ENCODE results near the gene CDHR2.

The CDHR2 gene

DNA sequence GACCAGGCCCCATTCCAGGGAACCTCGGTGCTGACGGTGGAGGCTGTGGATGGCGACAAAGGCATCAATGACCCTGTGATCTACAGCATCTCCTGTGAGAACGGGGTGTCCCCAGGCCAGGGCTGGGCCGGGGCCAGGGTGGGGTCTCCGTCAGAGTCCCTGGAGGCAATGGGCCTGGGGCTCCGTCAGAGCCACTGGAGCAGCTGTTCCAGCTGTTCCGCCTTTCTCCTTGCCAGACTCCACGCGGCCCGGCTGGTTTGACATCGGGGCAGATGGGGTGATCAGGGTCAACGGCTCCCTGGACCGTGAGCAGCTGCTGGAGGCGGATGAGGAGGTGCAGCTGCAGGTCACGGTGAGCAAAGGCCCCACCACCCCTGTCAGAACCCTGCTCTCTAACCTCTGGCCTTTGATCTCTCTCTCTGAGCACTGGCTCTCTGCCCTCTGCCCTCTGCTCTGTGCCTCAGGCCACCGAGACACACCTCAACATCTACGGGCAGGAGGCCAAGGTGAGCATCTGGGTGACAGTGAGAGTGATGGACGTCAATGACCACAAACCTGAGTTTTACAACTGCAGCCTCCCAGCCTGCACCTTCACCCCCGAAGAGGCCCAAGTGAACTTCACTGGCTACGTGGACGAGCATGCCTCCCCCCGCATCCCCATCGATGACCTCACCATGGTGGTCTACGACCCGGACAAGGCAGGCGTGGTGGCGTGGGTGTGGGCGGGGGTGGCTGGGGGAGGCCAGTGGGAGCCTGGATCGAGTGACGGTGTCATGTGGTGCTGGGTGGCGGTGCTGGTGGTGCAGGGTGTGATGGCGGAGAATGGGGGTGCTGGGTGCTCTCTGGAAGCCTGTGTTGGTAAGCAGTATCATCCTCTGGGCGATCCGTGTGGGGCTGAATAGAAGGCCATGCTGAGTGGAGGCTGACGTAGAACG, 26.6 kb downstream of the CDHR2 start:
- no peak for FAIRE-seq
- no peak for TF ChIP-seq POLR2AphosphoS5 (IDR thresholded peaks at IDR 0.05; ENCODE audit: low read depth, low read length)
- TF ChIP-seq SPI1 (IDR thresholded peaks at IDR 0.05; ENCODE audit: low read depth, low read length): no peak
- TF ChIP-seq TAF1 (IDR thresholded peaks at IDR 0.05; ENCODE audit: low read depth, low read length): no peak
- DNase-seq (ENCODE audit: insufficient read length, low spot score): no peak

DNA sequence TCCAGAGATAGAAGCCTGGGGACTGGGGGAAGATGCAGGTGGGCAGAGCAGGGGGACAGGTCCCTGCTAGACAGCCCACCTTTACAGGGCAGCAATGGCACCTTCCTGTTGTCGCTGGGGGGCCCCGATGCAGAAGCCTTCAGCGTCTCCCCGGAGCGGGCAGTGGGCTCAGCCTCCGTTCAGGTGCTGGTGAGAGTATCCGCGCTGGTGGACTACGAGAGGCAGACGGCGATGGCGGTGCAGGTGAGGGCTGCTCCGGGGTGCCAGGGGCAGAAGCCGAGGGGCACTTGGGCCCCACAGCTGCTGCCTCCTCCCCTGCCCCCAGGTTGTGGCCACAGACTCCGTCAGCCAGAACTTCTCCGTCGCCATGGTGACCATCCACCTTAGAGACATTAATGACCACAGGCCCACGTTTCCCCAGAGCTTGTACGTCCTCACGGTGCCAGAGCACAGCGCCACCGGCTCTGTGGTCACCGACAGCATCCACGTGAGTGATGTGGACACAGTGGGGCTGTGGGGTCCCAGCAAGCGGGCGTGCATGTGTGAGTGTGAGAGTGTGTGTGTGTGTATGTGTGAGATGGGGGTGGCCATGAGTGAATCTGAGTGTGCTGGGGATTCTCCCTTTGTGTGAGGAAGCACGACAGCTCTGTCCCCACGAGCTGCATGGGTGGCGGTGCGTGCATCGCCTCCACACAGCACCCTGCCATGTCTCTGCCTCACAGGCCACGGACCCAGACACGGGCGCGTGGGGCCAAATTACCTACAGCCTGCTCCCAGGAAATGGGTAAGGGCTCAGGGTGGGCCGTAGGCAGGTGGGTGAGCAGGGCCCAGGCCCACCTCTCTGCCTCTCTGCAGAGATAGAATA, 28.4 kb downstream of the CDHR2 start:
- no peak for DNase-seq (ENCODE audit: insufficient read length, low spot score)
- no peak for TF ChIP-seq PAX5 (IDR thresholded peaks at IDR 0.05; ENCODE audit: insufficient read depth, low read length, severe bottlenecking)
- TF ChIP-seq POLR2A (IDR thresholded peaks at IDR 0.05; ENCODE audit: low read depth, low read length): no peak
- no peak for TF ChIP-seq TAF1 (IDR thresholded peaks at IDR 0.05; ENCODE audit: low read depth, low read length)
- TF ChIP-seq POU2F2 (IDR thresholded peaks at IDR 0.05; ENCODE audit: low read depth, low read length): no peak
- FAIRE-seq: no peak

DNA sequence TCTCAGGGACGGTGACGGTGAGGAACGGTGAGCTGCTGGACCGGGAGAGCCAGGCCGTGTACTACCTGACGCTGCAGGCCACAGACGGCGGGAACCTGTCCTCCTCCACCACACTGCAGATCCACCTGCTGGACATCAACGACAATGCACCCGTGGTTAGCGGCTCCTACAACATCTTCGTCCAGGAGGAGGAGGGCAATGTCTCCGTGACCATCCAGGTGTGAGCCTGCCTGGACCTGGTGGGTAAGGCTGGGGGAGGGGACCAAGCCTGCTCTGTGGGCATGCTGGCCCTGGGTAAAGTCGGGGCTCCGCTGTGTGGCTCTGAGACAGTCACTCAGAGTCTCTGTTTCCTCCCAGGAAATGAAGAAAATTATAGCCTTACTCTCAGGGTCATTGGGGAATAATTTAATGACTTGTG, 29.3 kb downstream of the CDHR2 start:
- TF ChIP-seq POU2F2 (IDR thresholded peaks at IDR 0.05; ENCODE audit: low read depth, low read length) (no peak), PAX5 (IDR thresholded peaks at IDR 0.05; ENCODE audit: insufficient read depth, low read length, severe bottlenecking) (no peak), POLR2A (IDR thresholded peaks at IDR 0.05; ENCODE audit: low read depth, low read length) (no peak), POLR2AphosphoS5 (IDR thresholded peaks at IDR 0.05; ENCODE audit: low read depth, low read length) (no peak), TAF1 (IDR thresholded peaks at IDR 0.05; ENCODE audit: low read depth, low read length) (no peak), SPI1 (IDR thresholded peaks at IDR 0.05; ENCODE audit: low read depth, low read length) (no peak)
- no peak for DNase-seq (ENCODE audit: insufficient read length, low spot score)
- FAIRE-seq: no peak

GRCh38 chr5:176579323-176579722, 30.2 kb downstream of the CDHR2 start:
- TF ChIP-seq SPI1 (IDR thresholded peaks at IDR 0.05; ENCODE audit: low read depth, low read length) (no peak), TAF1 (IDR thresholded peaks at IDR 0.05; ENCODE audit: low read depth, low read length) (no peak), POU2F2 (IDR thresholded peaks at IDR 0.05; ENCODE audit: low read depth, low read length) (no peak), PAX5 (IDR thresholded peaks at IDR 0.05; ENCODE audit: insufficient read depth, low read length, severe bottlenecking) (no peak), POLR2A (IDR thresholded peaks at IDR 0.05; ENCODE audit: low read depth, low read length) (no peak), POLR2AphosphoS5 (IDR thresholded peaks at IDR 0.05; ENCODE audit: low read depth, low read length) (no peak)
- no peak for FAIRE-seq

DNA sequence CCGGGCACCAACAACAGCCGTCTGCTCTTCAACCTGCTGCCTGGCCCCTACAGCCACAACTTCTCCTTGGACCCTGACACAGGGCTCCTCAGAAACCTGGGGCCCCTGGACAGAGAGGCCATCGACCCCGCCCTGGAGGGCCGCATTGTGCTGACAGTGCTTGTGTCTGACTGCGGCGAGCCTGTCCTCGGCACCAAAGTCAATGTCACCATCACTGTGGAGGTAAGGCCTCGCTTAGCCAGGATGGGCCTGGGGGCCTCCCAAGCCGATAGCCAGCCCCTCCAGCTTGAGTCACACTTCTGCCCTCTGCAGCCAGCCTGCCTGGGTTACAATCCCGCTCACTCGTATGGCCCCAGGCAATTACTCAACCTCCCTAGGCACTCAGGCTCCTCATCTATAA, 32.2 kb downstream of the CDHR2 start:
- TF ChIP-seq TAF1 (IDR thresholded peaks at IDR 0.05; ENCODE audit: low read depth, low read length): no peak
- TF ChIP-seq POLR2A (IDR thresholded peaks at IDR 0.05; ENCODE audit: low read depth, low read length): no peak
- no peak for TF ChIP-seq POLR2AphosphoS5 (IDR thresholded peaks at IDR 0.05; ENCODE audit: low read depth, low read length)
- TF ChIP-seq PAX5 (IDR thresholded peaks at IDR 0.05; ENCODE audit: insufficient read depth, low read length, severe bottlenecking): no peak
- TF ChIP-seq SPI1 (IDR thresholded peaks at IDR 0.05; ENCODE audit: low read depth, low read length): no peak
- TF ChIP-seq POU2F2 (IDR thresholded peaks at IDR 0.05; ENCODE audit: low read depth, low read length): no peak
- DNase-seq (ENCODE audit: insufficient read length, low spot score) (no peak), FAIRE-seq (no peak)

More at GRCh38 chr5:176579323-176579722, 30.2 kb downstream of the CDHR2 start:
- no peak for DNase-seq (ENCODE audit: insufficient read length, low spot score)

GRCh38 chr5:176583076-176583475, 33.9 kb downstream of the CDHR2 start:
- FAIRE-seq (no peak), DNase-seq (ENCODE audit: insufficient read length, low spot score) (no peak)

GRCh38 chr5:176587398-176587797, 38.3 kb downstream of the CDHR2 start:
- DNase-seq (ENCODE audit: insufficient read length, low spot score) (no peak), FAIRE-seq (no peak)
- TF ChIP-seq PAX5 (IDR thresholded peaks at IDR 0.05; ENCODE audit: insufficient read depth, low read length, severe bottlenecking) (no peak), POLR2AphosphoS5 (IDR thresholded peaks at IDR 0.05; ENCODE audit: low read depth, low read length) (no peak)

More at GRCh38 chr5:176583076-176583475, 33.9 kb downstream of the CDHR2 start:
- TF ChIP-seq SPI1 (IDR thresholded peaks at IDR 0.05; ENCODE audit: low read depth, low read length) (no peak), PAX5 (IDR thresholded peaks at IDR 0.05; ENCODE audit: insufficient read depth, low read length, severe bottlenecking) (no peak), POU2F2 (IDR thresholded peaks at IDR 0.05; ENCODE audit: low read depth, low read length) (no peak), POLR2A (IDR thresholded peaks at IDR 0.05; ENCODE audit: low read depth, low read length) (no peak), POLR2AphosphoS5 (IDR thresholded peaks at IDR 0.05; ENCODE audit: low read depth, low read length) (no peak), TAF1 (IDR thresholded peaks at IDR 0.05; ENCODE audit: low read depth, low read length) (no peak)

- no peak for FAIRE-seq
- TF ChIP-seq POLR2AphosphoS5 (IDR thresholded peaks at IDR 0.05; ENCODE audit: low read depth, low read length) (no peak), TAF1 (IDR thresholded peaks at IDR 0.05; ENCODE audit: low read depth, low read length) (no peak), PAX5 (IDR thresholded peaks at IDR 0.05; ENCODE audit: insufficient read depth, low read length, severe bottlenecking) (no peak), SPI1 (IDR thresholded peaks at IDR 0.05; ENCODE audit: low read depth, low read length) (no peak), POU2F2 (IDR thresholded peaks at IDR 0.05; ENCODE audit: low read depth, low read length) (no peak), POLR2A (IDR thresholded peaks at IDR 0.05; ENCODE audit: low read depth, low read length) (no peak)
Measured at GRCh38 chr5:176588297-176588696, 39.2 kb downstream of the CDHR2 start.

GRCh38 chr5:176589039-176589769, 40.1 kb downstream of the CDHR2 start:
- TF ChIP-seq POLR2A (IDR thresholded peaks at IDR 0.05; ENCODE audit: low read depth, low read length): no peak
- TF ChIP-seq SPI1 (IDR thresholded peaks at IDR 0.05; ENCODE audit: low read depth, low read length): no peak
- FAIRE-seq (no peak), DNase-seq (ENCODE audit: insufficient read length, low spot score) (no peak)

More at GRCh38 chr5:176588297-176588696, 39.2 kb downstream of the CDHR2 start:
- DNase-seq (ENCODE audit: insufficient read length, low spot score): no peak

Measured in GM12891 (cell line).